ENCODE measurements around the gene STAG3. TPM values are rescaled to one million over a fixed set of nuclear protein-coding genes. Genes with fewer than 3 reads are reported as not detected.

Gene STAG3
- total and polyA plus RNA-seq, 2 donors from 2014 or later: 3.4 to 3.7 TPM

DNA sequence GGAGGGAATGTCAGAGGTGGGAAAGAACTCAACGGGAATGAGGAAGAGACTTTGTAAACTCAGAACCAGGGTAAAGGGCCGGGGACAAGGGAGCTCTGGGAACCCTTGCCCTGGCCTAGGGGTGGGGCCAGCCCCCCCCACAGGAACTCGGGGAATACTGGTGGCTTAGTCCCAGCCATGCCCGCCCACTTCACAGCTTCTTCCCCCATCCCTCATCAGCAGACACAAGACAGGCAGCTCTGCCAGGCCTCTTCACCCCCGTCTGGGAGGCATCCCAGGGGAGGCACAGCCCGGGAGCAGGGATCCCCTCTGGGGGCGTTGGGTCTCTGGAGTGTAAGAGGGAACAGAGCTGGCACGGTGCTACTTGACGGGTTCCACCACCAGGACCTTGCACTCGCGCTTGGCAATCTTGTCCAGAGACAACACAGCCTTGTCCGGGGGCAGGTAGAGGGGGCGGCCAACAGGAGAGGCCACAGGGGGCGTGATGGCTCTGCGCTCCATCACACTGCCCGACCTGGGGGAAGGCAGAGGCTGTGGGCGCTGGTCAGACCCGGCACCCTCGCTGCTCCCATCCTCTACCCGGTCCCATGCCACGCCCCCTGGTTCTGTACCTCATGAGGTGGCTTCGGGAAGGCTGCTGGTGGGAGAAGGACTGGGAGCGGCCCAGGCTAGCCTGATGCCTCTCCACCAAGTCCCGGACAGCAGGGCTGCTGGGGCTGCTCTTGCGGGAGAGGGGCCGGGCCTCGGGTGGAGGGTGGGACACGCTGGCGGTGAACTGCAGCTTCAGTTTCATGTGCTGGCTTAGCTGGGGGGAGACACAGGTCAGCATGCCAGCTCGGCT, 22.8 kb upstream of the STAG3 start:
- Histone ChIP-seq H3K36me3 (ENCODE audit: control insufficient read depth in 2 of 3, insufficient read depth in 3 of 3, low read length in 3 of 3) (peaks cover 2 to 18% (median 3%) of the 10 kb centered on the region in 3 donors), H3K9me3 (ENCODE audit: control insufficient read depth in 2 of 3, insufficient read depth in 1 of 3, low read length in 3 of 3) (no peaks in the 10 kb centered on the region), H3K4me1 (ENCODE audit: control insufficient read depth in 2 of 3, insufficient read depth in 2 of 3, low read depth in 1 of 3, low read length in 3 of 3) (peaks cover 0 to 8% (median 6%) of the 10 kb centered on the region in 3 donors), H3K27ac (ENCODE audit: low read depth in 2 of 2, low read length in 2 of 2) (no peak overlapping the region), H3K4me3 (ENCODE audit: low read length in 3 of 3) (no peak overlapping the region), H3K27me3 (ENCODE audit: control insufficient read depth, insufficient read depth, low read length) (no peaks in the 10 kb centered on the region), H3K9ac (ENCODE audit: low read length in 3 of 3) (no peak overlapping the region)
- TF ChIP-seq, protein P1, sequence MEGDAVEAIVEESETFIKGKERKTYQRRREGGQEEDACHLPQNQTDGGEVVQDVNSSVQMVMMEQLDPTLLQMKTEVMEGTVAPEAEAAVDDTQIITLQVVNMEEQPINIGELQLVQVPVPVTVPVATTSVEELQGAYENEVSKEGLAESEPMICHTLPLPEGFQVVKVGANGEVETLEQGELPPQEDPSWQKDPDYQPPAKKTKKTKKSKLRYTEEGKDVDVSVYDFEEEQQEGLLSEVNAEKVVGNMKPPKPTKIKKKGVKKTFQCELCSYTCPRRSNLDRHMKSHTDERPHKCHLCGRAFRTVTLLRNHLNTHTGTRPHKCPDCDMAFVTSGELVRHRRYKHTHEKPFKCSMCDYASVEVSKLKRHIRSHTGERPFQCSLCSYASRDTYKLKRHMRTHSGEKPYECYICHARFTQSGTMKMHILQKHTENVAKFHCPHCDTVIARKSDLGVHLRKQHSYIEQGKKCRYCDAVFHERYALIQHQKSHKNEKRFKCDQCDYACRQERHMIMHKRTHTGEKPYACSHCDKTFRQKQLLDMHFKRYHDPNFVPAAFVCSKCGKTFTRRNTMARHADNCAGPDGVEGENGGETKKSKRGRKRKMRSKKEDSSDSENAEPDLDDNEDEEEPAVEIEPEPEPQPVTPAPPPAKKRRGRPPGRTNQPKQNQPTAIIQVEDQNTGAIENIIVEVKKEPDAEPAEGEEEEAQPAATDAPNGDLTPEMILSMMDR (IDR thresholded peaks at IDR 0.05; ENCODE audit: borderline replicate concordance, extremely low read depth, insufficient read depth): no peak
- intact Hi-C loops (cut with DNase I): no loop called here
- FAIRE-seq (no peak), DNase-seq (peak in 1 of 5 donors; percentile 42)

DNA sequence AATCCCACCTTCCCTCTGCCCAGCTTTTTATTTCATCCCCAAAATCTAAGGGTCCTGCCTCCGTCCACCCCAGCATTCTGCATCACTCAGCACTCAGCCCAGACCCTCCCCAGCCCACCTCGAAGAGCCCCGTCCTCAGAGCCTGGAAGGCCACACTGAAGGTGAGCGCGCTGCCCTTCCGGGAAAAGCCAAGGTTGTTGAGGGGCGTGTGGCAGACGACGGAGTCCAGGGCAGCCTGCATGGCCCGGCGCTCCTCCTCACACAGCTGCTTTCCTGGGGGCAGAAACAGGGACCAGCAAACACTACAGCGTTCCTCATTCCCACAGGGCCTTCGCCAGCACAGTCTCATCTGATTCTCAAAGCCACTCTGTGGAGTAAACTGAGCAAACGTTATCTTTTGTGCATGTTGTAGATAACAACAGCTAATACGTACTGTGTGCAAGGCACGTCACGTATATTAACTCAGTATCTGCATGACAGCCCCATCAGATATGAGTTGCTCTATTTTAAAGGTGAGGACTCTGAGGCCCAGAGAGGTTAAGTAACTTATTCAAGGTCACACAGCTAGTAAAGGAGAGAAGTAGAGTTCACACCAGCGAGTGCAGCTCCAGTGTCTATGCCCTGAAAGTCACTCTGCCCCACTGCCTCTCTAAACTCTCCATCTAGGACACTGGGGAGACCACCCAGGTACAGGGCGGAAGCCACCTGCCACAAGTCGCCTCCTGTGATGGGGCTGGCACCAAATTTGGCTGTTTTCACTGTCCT, 22.0 kb upstream of the STAG3 start:
- Histone ChIP-seq H3K4me3 (ENCODE audit: low read length in 3 of 3) (no peak overlapping the region), H3K27me3 (ENCODE audit: control insufficient read depth, insufficient read depth, low read length) (no peaks in the 10 kb centered on the region), H3K9ac (ENCODE audit: low read length in 3 of 3) (no peak overlapping the region), H3K27ac (ENCODE audit: low read depth in 2 of 2, low read length in 2 of 2) (no peak overlapping the region), H3K4me1 (ENCODE audit: control insufficient read depth in 2 of 3, insufficient read depth in 2 of 3, low read depth in 1 of 3, low read length in 3 of 3) (peaks cover 0 to 8% (median 4%) of the 10 kb centered on the region in 3 donors), H3K9me3 (ENCODE audit: control insufficient read depth in 2 of 3, insufficient read depth in 1 of 3, low read length in 3 of 3) (no peaks in the 10 kb centered on the region), H3K36me3 (ENCODE audit: control insufficient read depth in 2 of 3, insufficient read depth in 3 of 3, low read length in 3 of 3) (peaks cover 2 to 18% (median 3%) of the 10 kb centered on the region in 3 donors)
- TF ChIP-seq, protein P1 (IDR thresholded peaks at IDR 0.05; ENCODE audit: borderline replicate concordance, extremely low read depth, insufficient read depth): no peak
- DNase-seq (no peak), FAIRE-seq (no peak)
- intact Hi-C loops (cut with DNase I): no loop called here

DNA sequence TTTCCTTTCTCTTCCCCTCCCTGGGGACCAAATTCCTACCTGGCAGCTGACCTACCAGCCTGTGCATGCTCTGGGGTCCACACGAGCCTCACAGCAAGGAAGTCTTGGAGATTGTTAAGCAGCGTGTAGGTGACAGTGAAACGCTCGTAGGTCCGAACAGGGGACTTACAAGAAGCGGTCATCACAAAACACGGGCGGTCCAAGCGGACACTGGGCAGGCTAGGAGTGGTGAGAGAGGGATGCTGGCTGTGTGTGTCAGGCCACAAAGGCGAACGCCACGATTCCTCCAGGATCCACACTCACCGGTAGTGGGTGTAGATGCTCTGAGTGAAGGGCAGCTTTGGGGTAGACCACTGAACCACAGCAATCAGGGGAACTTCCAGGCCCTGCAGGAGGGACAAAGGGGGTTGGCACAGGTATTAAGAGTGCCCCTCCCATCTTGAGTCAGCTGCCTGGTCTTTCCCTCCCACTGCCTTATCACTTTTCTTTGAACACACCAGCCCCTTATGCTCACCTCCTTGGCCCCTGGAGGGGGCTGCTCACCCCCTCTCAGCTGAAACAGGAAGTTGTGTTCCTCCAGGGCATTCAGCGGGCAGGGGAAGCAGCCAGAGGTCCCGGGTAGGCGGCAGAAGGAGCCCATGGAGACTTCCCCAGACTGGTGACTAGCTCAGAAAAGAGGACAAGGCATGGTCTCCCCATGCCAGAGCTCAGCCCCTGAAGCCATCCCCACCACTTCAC, 21.2 kb upstream of the STAG3 start:
- H3K27ac ChIP-seq (ENCODE audit: low read depth in 2 of 2, low read length in 2 of 2): no peak overlapping the region
- H3K9me3 ChIP-seq (ENCODE audit: control insufficient read depth in 2 of 3, insufficient read depth in 1 of 3, low read length in 3 of 3): no peaks in the 10 kb centered on the region
- peaks cover 0 to 8% (median 4%) of the 10 kb centered on the region in 3 donors for H3K4me1 ChIP-seq (ENCODE audit: control insufficient read depth in 2 of 3, insufficient read depth in 2 of 3, low read depth in 1 of 3, low read length in 3 of 3)
- FAIRE-seq (no peak), DNase-seq (peak in 1 of 5 donors; percentile 44)
- intact Hi-C loops (cut with DNase I): no loop called here
- no peaks in the 10 kb centered on the region for H3K27me3 ChIP-seq (ENCODE audit: control insufficient read depth, insufficient read depth, low read length)
- H3K36me3 ChIP-seq (ENCODE audit: control insufficient read depth in 2 of 3, insufficient read depth in 3 of 3, low read length in 3 of 3): peaks cover 2 to 18% (median 3%) of the 10 kb centered on the region in 3 donors
- H3K4me3 ChIP-seq (ENCODE audit: low read length in 3 of 3): no peak overlapping the region
- H3K9ac ChIP-seq (ENCODE audit: low read length in 3 of 3): peak overlapping the region in 1 of 3 donors; percentile 12
- TF ChIP-seq, protein P1 (IDR thresholded peaks at IDR 0.05; ENCODE audit: borderline replicate concordance, extremely low read depth, insufficient read depth): no peak

All from kidney (tissue), 14 donors.